B cell (primary cell): Measurements from ENCODE around the gene REPS2. TPM values are rescaled to one million over a fixed set of nuclear protein-coding genes. Genes with fewer than 3 reads are reported as not detected.

Experiments used
- ATAC-seq: fragments of 200-7000 bp; cut with Tn5 transposase; one replicate; pipeline ENCODE4 v1.10.0; 2021; ENCODE audit warnings: low read depth, mild to moderate bottlenecking, moderate number of reproducible peaks, moderate library complexity
- CTCF ChIA-PET: fragments of 350-600 bp; sonication (Branson Sonifier 250); formaldehyde crosslinking; loops from one replicate; lab custom pipeline; 2021; ENCODE audit warnings: antibody characterized with exemption, inconsistent platforms; lab: Charles Lee
- POLR2A ChIA-PET: fragments of 350-600 bp; sonication (Branson Sonifier 250); formaldehyde crosslinking; loops from one replicate; lab custom pipeline; 2021; ENCODE audit warnings: antibody characterized with exemption; lab: Charles Lee
- DNase-seq: peaks from one replicate; pipeline ENCODE4 v3.0.0; 2013
- H2AFZ ChIP-seq: 2 replicates; pipeline ENCODE4 v1.6.1; 2012; ENCODE audit warnings: mild to moderate bottlenecking, low read depth, low read length; ENCODE audit not compliant: insufficient read depth, poor library complexity, severe bottlenecking
- H3K27ac ChIP-seq, 2 donors: 1 replicate in 1 of 2; 2 replicates in 1 of 2; pipeline ENCODE4 v1.5.1; 2012 to 2013; ENCODE audit warnings: low read length in 2 of 2, mild to moderate bottlenecking in 2 of 2, moderate library complexity in 1 of 2
- H3K27me3 ChIP-seq, 4 experiments: fragments of 200-600 bp in 1 of 4; sonication (generic) in 1 of 4; replicated peaks in 1 of 4; 1 replicate in 2 of 4; 2 replicates in 2 of 4; pipeline versions ENCODE4 v1.6.1 to v1.7.0; 2013 to 2016; ENCODE audit warnings: low read length in 3 of 4, mild to moderate bottlenecking in 2 of 4, mixed read lengths in 1 of 4, moderate library complexity in 1 of 4; ENCODE audit not compliant: insufficient read depth in 4 of 4, control insufficient read depth in 3 of 4; ENCODE audit errors: control extremely low read depth in 1 of 4
- H3K36me3 ChIP-seq, 2 experiments: replicated peaks in 1 of 2; 1 replicate in 1 of 2; 2 replicates in 1 of 2; pipeline versions ENCODE4 v1.6.1 to v1.7.1; 2013; ENCODE audit warnings: low read length in 1 of 2; ENCODE audit not compliant: insufficient read depth in 2 of 2, control insufficient read depth in 1 of 2; ENCODE audit errors: control extremely low read depth in 1 of 2, extremely low read depth in 1 of 2
- H3K4me1 ChIP-seq, 2 donors: fragments of 200-600 bp in 1 of 2; sonication (generic) in 1 of 2; 1 replicate in 1 of 2; 2 replicates in 1 of 2; pipeline versions ENCODE4 v1.5.1 to v1.6.1; 2013 to 2017; ENCODE audit warnings: low read length in 2 of 2; ENCODE audit not compliant: control insufficient read depth in 2 of 2, insufficient read depth in 2 of 2
- H3K4me2 ChIP-seq: replicated peaks from 2 replicates; pipeline ENCODE3; 2012; ENCODE audit warnings: mild to moderate bottlenecking, low read depth, low read length; ENCODE audit not compliant: poor library complexity, severe bottlenecking
- H3K4me3 ChIP-seq, 5 experiments: fragments of 200-600 bp in 1 of 5; sonication (generic) in 1 of 5; 1 replicate in 3 of 5; 2 replicates in 2 of 5; pipeline versions ENCODE4 v1.5.1 to v1.7.0; 2011 to 2016; ENCODE audit warnings: low read length in 4 of 5, mild to moderate bottlenecking in 4 of 5, low read depth in 2 of 5, control low read depth in 1 of 5, moderate library complexity in 1 of 5; ENCODE audit not compliant: insufficient read depth in 1 of 5; ENCODE audit errors: control extremely low read depth in 1 of 5, extremely low read depth in 1 of 5
- H3K79me2 ChIP-seq: fragments of 200-600 bp; sonication (generic); one replicate; pipeline ENCODE4 v1.6.0; 2016; ENCODE audit warnings: low read length; ENCODE audit not compliant: control insufficient read depth, insufficient read depth
- H3K9ac ChIP-seq: fragments of 200-600 bp; sonication (generic); 2 replicates; pipeline ENCODE4 v1.6.1; 2017; ENCODE audit warnings: mild to moderate bottlenecking, low read length, moderate library complexity
- H3K9me3 ChIP-seq, 3 donors: one replicate each; pipeline versions ENCODE4 v1.6.1 to v1.7.1; 2013; ENCODE audit warnings: low read length in 2 of 3; ENCODE audit not compliant: control insufficient read depth in 2 of 3, insufficient read depth in 1 of 3; ENCODE audit errors: control extremely low read depth in 1 of 3
- H4K20me1 ChIP-seq: 2 replicates; pipeline ENCODE4 v1.6.0; 2012; ENCODE audit warnings: mild to moderate bottlenecking, low read length; ENCODE audit not compliant: insufficient read depth, control insufficient read depth, poor library complexity, severe bottlenecking
- H3K27ac Mint-ChIP-seq: one replicate; pipeline ENCODE4 v1.8.0; 2021; ENCODE audit warnings: mixed read lengths
- H3K27me3 Mint-ChIP-seq: one replicate; pipeline ENCODE4 v1.8.0; 2021; ENCODE audit warnings: mixed read lengths
- H3K4me1 Mint-ChIP-seq: one replicate; pipeline ENCODE4 v1.8.0; 2021; ENCODE audit warnings: mixed read lengths
- H3K4me3 Mint-ChIP-seq: one replicate; pipeline ENCODE4 v1.8.0; 2021; ENCODE audit warnings: mixed read lengths
- H3K9me3 Mint-ChIP-seq: one replicate; pipeline ENCODE4 v1.8.0; 2022; ENCODE audit warnings: mixed read lengths; ENCODE audit not compliant: insufficient read depth
- EZH2 ChIP-seq: IDR thresholded peaks from 2 replicates; pipeline ENCODE4 v1.6.1; 2012; ENCODE audit warnings: borderline replicate concordance, low read depth, mild to moderate bottlenecking, moderate library complexity, low read length; ENCODE audit not compliant: insufficient read depth, poor library complexity, severe bottlenecking
- WGBS: methylation state at CpG from one replicate; pipeline ENCODE4 v1.1.5; 2013; ENCODE audit warnings: missing lambda C conversion rate; ENCODE audit not compliant: insufficient coverage; 5-methylcytosine and 5-hydroxymethylcytosine counted together
- intact Hi-C: fragments of 100-400 bp; cut with micrococcal nuclease; formaldehyde crosslinking; loops from one replicate; pipeline ENCODE4 v1.10.0; 2022
- polyA plus RNA-seq: library from polyadenylated mRNA; depleted of rRNA; stranded (reverse); fragments of >200 nt; gene quantifications from 2 replicates; pipeline ENCODE4 v1.2.3, GENCODE V29; 2012
- total RNA-seq, 2 donors: library from RNA; stranded (reverse); fragments of 120-200 nt in 1 of 2; gene quantifications; 1 replicate in 1 of 2; 2 replicates in 1 of 2; pipeline versions ENCODE4 v1.2.3 to v1.2.4, GENCODE V29; 2013 to 2022
- TF ChIP-seq, protein P1 (sequence below): fragments of 200-600 bp; IDR thresholded peaks from one replicate; pipeline ENCODE4 v1.8.0; 2022; ENCODE audit warnings: antibody characterized with exemption, mild to moderate bottlenecking

REPS2 gene
- total and polyA plus RNA-seq, 2 donors (not counting 1 experiment from before 2014, with no cell fraction given), result 1.1 to 4.9 TPM

DNA sequence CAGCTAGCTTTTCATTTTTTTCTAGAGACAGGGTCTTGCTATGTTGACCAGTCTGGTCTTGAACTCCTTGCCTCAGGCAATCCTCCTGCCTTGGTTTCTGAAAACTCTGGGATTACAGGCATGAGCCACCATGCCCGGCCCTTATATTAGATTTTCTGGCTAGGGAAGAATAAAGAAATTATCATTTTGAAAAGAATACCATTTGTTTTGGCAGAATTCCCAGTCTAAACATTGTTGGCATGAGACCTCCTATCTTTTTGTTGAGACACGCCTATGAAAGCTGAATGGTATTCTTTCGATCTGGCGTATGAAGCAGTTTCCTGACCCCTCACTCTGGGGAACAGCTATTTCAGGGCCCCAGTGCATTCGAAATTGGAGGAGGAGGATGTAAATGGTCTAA is 107.0 kb downstream of the REPS2 start:
- Histone ChIP-seq H3K79me2 (no peaks in the 10 kb centered on the region), H3K4me3 (no peak overlapping the region), H3K27ac (no peak overlapping the region), H3K36me3 (no peaks in the 10 kb centered on the region), H3K4me1 (no peaks in the 10 kb centered on the region), H3K27me3 (no peaks in the 10 kb centered on the region), H3K9me3 (no peaks in the 10 kb centered on the region), H3K4me2 (no peak overlapping the region), H4K20me1 (no peaks in the 10 kb centered on the region), H2AFZ (no peak overlapping the region), H3K9ac (no peak overlapping the region)
- DNase-seq (no peak), ATAC-seq (no peak)
- H3K27me3 Mint-ChIP-seq, result no peaks in the 10 kb centered on the region
- no peaks in the 10 kb centered on the region for H3K9me3 Mint-ChIP-seq
- intact Hi-C loops, result no loop called here
- WGBS, result no CpG with 5 or more reads among the region's 5 CpGs
- TF ChIP-seq EZH2, result no peak
- TF ChIP-seq, protein P1, sequence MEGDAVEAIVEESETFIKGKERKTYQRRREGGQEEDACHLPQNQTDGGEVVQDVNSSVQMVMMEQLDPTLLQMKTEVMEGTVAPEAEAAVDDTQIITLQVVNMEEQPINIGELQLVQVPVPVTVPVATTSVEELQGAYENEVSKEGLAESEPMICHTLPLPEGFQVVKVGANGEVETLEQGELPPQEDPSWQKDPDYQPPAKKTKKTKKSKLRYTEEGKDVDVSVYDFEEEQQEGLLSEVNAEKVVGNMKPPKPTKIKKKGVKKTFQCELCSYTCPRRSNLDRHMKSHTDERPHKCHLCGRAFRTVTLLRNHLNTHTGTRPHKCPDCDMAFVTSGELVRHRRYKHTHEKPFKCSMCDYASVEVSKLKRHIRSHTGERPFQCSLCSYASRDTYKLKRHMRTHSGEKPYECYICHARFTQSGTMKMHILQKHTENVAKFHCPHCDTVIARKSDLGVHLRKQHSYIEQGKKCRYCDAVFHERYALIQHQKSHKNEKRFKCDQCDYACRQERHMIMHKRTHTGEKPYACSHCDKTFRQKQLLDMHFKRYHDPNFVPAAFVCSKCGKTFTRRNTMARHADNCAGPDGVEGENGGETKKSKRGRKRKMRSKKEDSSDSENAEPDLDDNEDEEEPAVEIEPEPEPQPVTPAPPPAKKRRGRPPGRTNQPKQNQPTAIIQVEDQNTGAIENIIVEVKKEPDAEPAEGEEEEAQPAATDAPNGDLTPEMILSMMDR, result no peak
- no peak overlapping the region for H3K27ac Mint-ChIP-seq
- no peaks in the 10 kb centered on the region for H3K4me1 Mint-ChIP-seq
- ChIA-PET CTCF (interaction anchor here (1.5 kb wide), 1 partner anchor 9 kb away, joined by 4 read pairs; no protein-coding TSS in a partner anchor), POLR2A (no interaction called here)
- no peak overlapping the region for H3K4me3 Mint-ChIP-seq

DNA sequence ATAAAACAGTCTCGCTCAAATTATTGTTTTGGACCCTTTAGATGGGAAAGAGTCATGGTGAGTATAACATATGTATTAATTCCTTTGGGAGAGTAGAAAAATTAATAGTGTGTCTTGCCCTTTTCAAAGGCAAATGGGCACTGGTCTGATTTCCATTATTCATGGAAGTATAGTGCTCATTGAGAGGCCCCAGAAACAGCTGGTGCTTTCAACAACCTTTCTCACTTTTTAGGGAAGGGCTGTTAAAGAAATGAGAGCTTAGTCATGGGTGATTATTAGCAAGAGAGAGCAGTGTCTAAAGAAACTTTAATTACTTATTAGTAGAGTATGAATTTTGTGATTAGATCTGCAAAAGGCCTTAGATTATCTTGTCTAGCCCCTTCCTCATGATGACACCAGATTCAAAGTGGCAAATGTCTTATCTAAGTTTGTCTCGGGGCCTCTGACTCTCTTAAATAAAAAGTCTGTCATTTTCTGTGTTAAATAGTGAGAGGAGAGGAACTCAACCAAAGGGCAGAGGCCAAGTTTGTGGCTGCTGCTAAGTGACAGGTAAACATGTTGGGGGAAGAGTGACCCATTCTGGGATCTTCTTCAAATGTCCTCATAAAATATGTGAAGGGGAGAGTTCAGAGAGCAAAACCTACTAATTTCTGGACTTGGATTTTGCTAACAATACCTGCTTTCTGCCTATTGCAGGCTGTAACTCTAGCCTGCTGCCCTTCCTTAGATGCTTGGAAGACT is 110.6 kb downstream of the REPS2 start:
- no peak overlapping the region for H3K4me3 Mint-ChIP-seq
- H3K9ac ChIP-seq, result no peak overlapping the region
- H3K4me2 ChIP-seq, result no peak overlapping the region
- TF ChIP-seq EZH2, result no peak
- TF ChIP-seq, protein P1, result no peak
- no peaks in the 10 kb centered on the region for H3K27me3 ChIP-seq
- H3K27ac ChIP-seq, result no peak overlapping the region
- H3K9me3 Mint-ChIP-seq, result no peaks in the 10 kb centered on the region
- H3K36me3 ChIP-seq, result no peaks in the 10 kb centered on the region
- no peak overlapping the region for H3K27ac Mint-ChIP-seq
- no peaks in the 10 kb centered on the region for H3K79me2 ChIP-seq
- CTCF ChIA-PET, result no interaction called here
- intact Hi-C loops, result no loop called here
- no peak for DNase-seq
- no peak overlapping the region for H2AFZ ChIP-seq
- H3K4me1 Mint-ChIP-seq, result no peaks in the 10 kb centered on the region
- H3K4me3 ChIP-seq, result no peak overlapping the region
- no peaks in the 10 kb centered on the region for H3K4me1 ChIP-seq
- ATAC-seq, result no peak
- no peaks in the 10 kb centered on the region for H3K27me3 Mint-ChIP-seq
- no peaks in the 10 kb centered on the region for H3K9me3 ChIP-seq
- WGBS, result no CpG with 5 or more reads among the region's 2 CpGs
- H4K20me1 ChIP-seq, result no peaks in the 10 kb centered on the region
- POLR2A ChIA-PET, result no interaction called here
